GM12878 (cell line): ENCODE measurements around the gene SPTBN1. TPM values are rescaled to one million over a fixed set of nuclear protein-coding genes. Genes with fewer than 3 reads are reported as not detected.

ENCODE experiments used
- ATAC-seq: fragments of 200-7000 bp; cut with Tn5 transposase; 3 replicates; pipeline ENCODE4 v1.9.1; 2020; ENCODE audit warnings: mild to moderate bottlenecking, moderate library complexity
- BruUV-seq: library from RNA; stranded (reverse); fragments of 400-500 nt; replicated peaks from 2 replicates; lab custom pipeline; 2021; lab: Mats Ljungman, UMichigan
- CTCF ChIA-PET: fragments of 300-600 bp; sonication (Branson Sonifier 250); formaldehyde crosslinking; extraction: SDS; loops from one replicate; lab custom pipeline; 2021; ENCODE audit warnings: inconsistent platforms; lab: Yijun Ruan, JAX
- POLR2A ChIA-PET: fragments of 350-600 bp; formaldehyde crosslinking; extraction: SDS; loops from one replicate; lab custom pipeline; 2021; ENCODE audit warnings: inconsistent platforms; lab: Charles Lee
- RAD21 ChIA-PET: fragments of 300-600 bp; sonication (Branson Sonifier 250); formaldehyde crosslinking; loops from one replicate; lab custom pipeline; 2023; ENCODE audit warnings: antibody characterized with exemption; ENCODE audit not compliant: unreplicated experiment; lab: Charles Lee
- SMC1A ChIA-PET: fragments of 300-600 bp; sonication (Branson Sonifier 250); formaldehyde crosslinking; loops from one replicate; lab custom pipeline; 2023; ENCODE audit not compliant: unreplicated experiment, uncharacterized antibody; lab: Charles Lee
- DNase-seq: peaks from one replicate; pipeline ENCODE4 v3.0.0-alpha.2; 2011; ENCODE audit warnings: low read depth, low spot score
- FAIRE-seq: peaks from 3 replicates; lab custom pipeline; 2011; peaks lifted over from hg19 to GRCh38; lab: Jason Lieb, UNC
- H2AFZ ChIP-seq: 2 replicates; pipeline ENCODE4 v1.6.0; 2011; ENCODE audit warnings: low read depth, low read length, control low read depth; ENCODE audit not compliant: control insufficient read depth
- H3K27ac ChIP-seq: 2 replicates; pipeline ENCODE4 v1.5.1; 2011; ENCODE audit warnings: control low read depth; ENCODE audit not compliant: control insufficient read depth, insufficient read depth
- H3K27me3 ChIP-seq, 2 experiments: replicated peaks in 1 of 2; 2 replicates each; pipeline versions ENCODE4 v1.6.0 to v1.6.1; 2011; ENCODE audit warnings: low read length in 1 of 2; ENCODE audit not compliant: control insufficient read depth in 2 of 2, insufficient read depth in 2 of 2
- H3K36me3 ChIP-seq, 2 experiments: 2 replicates each; pipeline ENCODE4 v1.5.1; 2011; ENCODE audit warnings: low read length in 1 of 2; ENCODE audit not compliant: control insufficient read depth in 2 of 2, insufficient read depth in 2 of 2
- H3K4me1 ChIP-seq: 2 replicates; pipeline ENCODE4 v1.6.1; 2011; ENCODE audit warnings: mild to moderate bottlenecking, low read length, moderate library complexity, mixed read lengths; ENCODE audit not compliant: control insufficient read depth, insufficient read depth
- H3K4me2 ChIP-seq: 2 replicates; pipeline ENCODE4 v1.6.0; 2011; ENCODE audit warnings: control low read depth; ENCODE audit not compliant: control insufficient read depth, insufficient read depth
- H3K4me3 ChIP-seq: fragments of 200-600 bp; sonication (generic); 2 replicates; pipeline ENCODE4 v1.5.1; 2016
- H3K79me2 ChIP-seq: 2 replicates; pipeline ENCODE4 v1.6.0; 2011; ENCODE audit warnings: low read length; ENCODE audit not compliant: control insufficient read depth, insufficient read depth
- H3K9ac ChIP-seq: 2 replicates; pipeline ENCODE4 v1.8.0; 2011; ENCODE audit warnings: low read length, control low read depth, mixed read lengths; ENCODE audit not compliant: control insufficient read depth, insufficient read depth
- H3K9me3 ChIP-seq: replicated peaks from 3 replicates; pipeline ENCODE4 v1.5.1; 2011; ENCODE audit warnings: mild to moderate bottlenecking, low read length; ENCODE audit not compliant: control insufficient read depth, insufficient read depth
- H4K20me1 ChIP-seq: 2 replicates; pipeline ENCODE4 v1.6.0; 2011; ENCODE audit not compliant: control insufficient read depth, insufficient read depth
- CREB1 ChIP-seq: IDR thresholded peaks from 2 replicates; pipeline ENCODE4 v1.6.1; 2012; ENCODE audit warnings: low read depth, mild to moderate bottlenecking, inconsistent platforms
- MTA2 ChIP-seq: fragments of 450-650 bp; IDR thresholded peaks from 2 replicates; pipeline ENCODE4 v1.6.1; 2016; ENCODE audit warnings: low read depth, mild to moderate bottlenecking, moderate library complexity
- NFIC ChIP-seq: IDR thresholded peaks from 2 replicates; pipeline ENCODE4 v1.6.1; 2012; ENCODE audit warnings: low read depth, mild to moderate bottlenecking, inconsistent platforms, low read length, moderate library complexity
- NR2F1 ChIP-seq: fragments of 450-650 bp; conservative IDR thresholded peaks from 2 replicates; pipeline ENCODE4 v1.6.1; 2017; ENCODE audit warnings: mild to moderate bottlenecking
- PML ChIP-seq: IDR thresholded peaks from 2 replicates; pipeline ENCODE4 v1.6.1; 2012; ENCODE audit warnings: low read length, inconsistent platforms
- RUNX3 ChIP-seq: IDR thresholded peaks from 2 replicates; pipeline ENCODE4 v1.6.1; 2012; ENCODE audit warnings: low read length, inconsistent platforms
- SREBF2 ChIP-seq: IDR thresholded peaks from 2 replicates; pipeline ENCODE4 v1.6.1; 2012; ENCODE audit warnings: mild to moderate bottlenecking, low read length
- YY1 ChIP-seq: IDR thresholded peaks from 2 replicates; pipeline ENCODE4 v1.6.1; 2011; ENCODE audit warnings: low read depth, mild to moderate bottlenecking, low read length
- ZNF207 ChIP-seq: fragments of 450-650 bp; IDR thresholded peaks from 2 replicates; pipeline ENCODE4 v1.6.1; 2014; ENCODE audit warnings: antibody characterized with exemption, mild to moderate bottlenecking, borderline replicate concordance
- WGBS: methylation state at CpG from one replicate; pipeline ENCODE4 v1.1.6; 2016; ENCODE audit warnings: low lambda C conversion rate; ENCODE audit not compliant: insufficient replicate concordance, insufficient coverage; ENCODE audit errors: missing lambda C conversion rate; 5-methylcytosine and 5-hydroxymethylcytosine counted together
- in situ Hi-C: fragments of 300-500 bp; cut with MboI; formaldehyde crosslinking; loops from 9 replicates; pipeline ENCODE4 v1.14.3; 2018; ENCODE audit warnings: mixed read lengths
- intact Hi-C: fragments of 100-400 bp; cut with micrococcal nuclease; formaldehyde crosslinking; loops from one replicate; pipeline ENCODE4 v1.14.2; 2022; ENCODE audit not compliant: unreplicated experiment
- polyA plus RNA-seq, 11 experiments: library from polyadenylated mRNA; depleted of rRNA in 4 of 11; unstranded in 6 of 11; stranded (reverse) in 5 of 11; fragments of >200 nt; fragmentation: Nextera tagmentation in 4 of 11; fragmentation: Illumina TruSeq in 1 of 11; extraction: Ambion mirVana in 4 of 11; extraction: Trizol in 1 of 11; gene quantifications; 1 replicate in 1 of 11; 2 replicates in 10 of 11; pipeline versions ENCODE4 v1.2.1 to v1.2.3, GENCODE V29; 2011 to 2016; ENCODE audit warnings: inconsistent platforms in 2 of 11, missing spikeins in 2 of 11, low read depth in 1 of 11
- total RNA-seq, 4 experiments: library from RNA; depleted of rRNA in 3 of 4; stranded (reverse); fragments of >200 nt in 3 of 4; fragmentation: Illumina TruSeq in 1 of 4; extraction: Trizol in 1 of 4; gene quantifications; 2 replicates each; pipeline versions ENCODE4 v1.2.1 to v1.2.3, GENCODE V29; 2013 to 2021
- TF ChIP-seq, protein P1 (sequence below): fragments of 450-650 bp; IDR thresholded peaks from 2 replicates; pipeline ENCODE4 v1.6.1; 2018; ENCODE audit warnings: mild to moderate bottlenecking, low read depth, moderate library complexity; ENCODE audit not compliant: partially characterized antibody
- TF ChIP-seq, protein P2 (sequence below): fragments of 150-350 bp; IDR thresholded peaks from 2 replicates; pipeline ENCODE4 v1.6.1; 2016; ENCODE audit warnings: low read depth, low read length

Gene SPTBN1
- total and polyA plus RNA-seq, 10 of the 15 experiments (the other 5 are each of a cell fraction or from before 2014, with no cell fraction given) = 20.6 to 154 (median 76.7) TPM

DNA sequence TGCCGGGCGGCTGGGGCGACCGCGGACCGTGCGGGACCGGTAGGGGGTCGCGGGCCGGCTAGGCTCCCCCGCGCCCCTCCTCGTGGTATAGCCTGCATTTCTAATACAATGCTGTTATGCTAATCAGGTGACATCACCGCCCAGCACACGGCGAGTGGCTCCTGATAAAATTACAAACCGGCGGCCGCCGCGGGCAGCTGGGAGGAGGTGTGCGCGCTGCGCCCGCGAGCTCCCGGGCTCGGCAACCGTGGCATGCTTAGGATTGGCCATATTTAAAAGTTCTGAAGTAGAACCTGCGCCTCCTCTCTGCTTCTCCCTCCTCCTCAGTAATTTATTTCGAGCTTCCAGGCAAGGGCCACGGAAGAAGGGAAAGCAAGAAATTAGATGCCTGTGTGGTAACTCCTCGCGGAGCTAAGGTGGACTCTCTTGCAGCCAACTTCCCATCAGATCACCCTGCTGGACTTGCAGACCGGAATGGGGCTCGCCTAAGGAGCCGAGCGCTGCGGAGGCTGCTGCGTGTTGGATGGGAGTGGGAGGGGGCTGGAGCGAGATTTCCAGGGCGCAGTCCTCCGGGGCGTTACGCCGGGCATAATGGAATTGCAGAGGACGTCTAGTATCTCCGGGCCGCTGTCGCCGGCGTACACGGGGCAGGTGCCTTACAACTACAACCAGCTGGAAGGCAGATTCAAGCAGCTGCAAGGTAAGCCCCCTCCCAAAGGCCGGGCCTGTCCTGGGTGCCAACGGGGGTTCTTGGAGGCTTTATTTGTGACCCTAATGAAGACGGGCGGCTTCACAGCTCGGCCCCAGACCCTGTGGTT lies 102.3 kb downstream of the SPTBN1 start (continued):
- TF ChIP-seq YY1 (peak; percentile 50; the same call in 1 of the 2 replicates), RUNX3 (no peak; the same call in 1 of the 2 replicates), ZNF207 (0 out of 2 replicates have a peak, but pooled peaks have one; percentile 27), NR2F1 (0 out of 2 replicates have a peak, but pooled peaks have one; percentile 63)
- TF ChIP-seq, protein P1, sequence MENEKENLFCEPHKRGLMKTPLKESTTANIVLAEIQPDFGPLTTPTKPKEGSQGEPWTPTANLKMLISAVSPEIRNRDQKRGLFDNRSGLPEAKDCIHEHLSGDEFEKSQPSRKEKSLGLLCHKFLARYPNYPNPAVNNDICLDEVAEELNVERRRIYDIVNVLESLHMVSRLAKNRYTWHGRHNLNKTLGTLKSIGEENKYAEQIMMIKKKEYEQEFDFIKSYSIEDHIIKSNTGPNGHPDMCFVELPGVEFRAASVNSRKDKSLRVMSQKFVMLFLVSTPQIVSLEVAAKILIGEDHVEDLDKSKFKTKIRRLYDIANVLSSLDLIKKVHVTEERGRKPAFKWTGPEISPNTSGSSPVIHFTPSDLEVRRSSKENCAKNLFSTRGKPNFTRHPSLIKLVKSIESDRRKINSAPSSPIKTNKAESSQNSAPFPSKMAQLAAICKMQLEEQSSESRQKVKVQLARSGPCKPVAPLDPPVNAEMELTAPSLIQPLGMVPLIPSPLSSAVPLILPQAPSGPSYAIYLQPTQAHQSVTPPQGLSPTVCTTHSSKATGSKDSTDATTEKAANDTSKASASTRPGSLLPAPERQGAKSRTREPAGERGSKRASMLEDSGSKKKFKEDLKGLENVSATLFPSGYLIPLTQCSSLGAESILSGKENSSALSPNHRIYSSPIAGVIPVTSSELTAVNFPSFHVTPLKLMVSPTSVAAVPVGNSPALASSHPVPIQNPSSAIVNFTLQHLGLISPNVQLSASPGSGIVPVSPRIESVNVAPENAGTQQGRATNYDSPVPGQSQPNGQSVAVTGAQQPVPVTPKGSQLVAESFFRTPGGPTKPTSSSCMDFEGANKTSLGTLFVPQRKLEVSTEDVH = no peak

DNA sequence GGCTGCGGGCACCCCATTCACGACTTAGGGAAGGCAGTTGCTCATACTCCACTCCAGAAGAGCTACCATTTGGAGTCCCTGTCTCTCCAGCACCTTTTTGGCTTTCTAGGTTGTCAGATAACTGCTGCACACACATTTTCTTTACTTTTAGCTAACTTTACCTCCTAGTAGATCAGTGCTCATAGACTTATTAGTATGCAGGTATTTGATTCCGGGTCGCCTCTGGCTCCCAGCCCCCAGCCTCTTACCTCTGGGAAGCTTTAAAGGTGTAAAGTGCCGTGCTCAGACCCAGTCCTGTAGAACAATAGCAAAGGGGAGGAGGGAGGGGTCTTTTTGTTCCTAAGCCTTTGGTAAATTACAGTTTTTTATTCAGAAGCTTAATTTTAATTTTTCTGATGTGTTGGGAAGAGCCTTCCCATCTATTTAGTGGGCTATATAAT lies 102.9 kb downstream of the SPTBN1 start:
- Histone ChIP-seq H3K9ac (peak overlapping the region; percentile 85), H2AFZ (no peak overlapping the region), H3K4me3 (peak overlapping the region; percentile 99), H3K27ac (peak overlapping the region; percentile 96), H3K4me2 (peak overlapping the region; percentile 91), H3K4me1 (peaks cover 17% of the 10 kb centered on the region), H3K79me2 (peaks cover 63% of the 10 kb centered on the region), H3K27me3 (no peaks in the 10 kb centered on the region), H3K9me3 (no peaks in the 10 kb centered on the region), H3K36me3 (no peaks in the 10 kb centered on the region; a peak in 1 of 4 replicates), H4K20me1 (no peaks in the 10 kb centered on the region)
- POLR2A ChIA-PET = interaction anchor here (0.8 to 14.4 kb wide), 16 partner anchors 10 to 591 kb away, joined by 3 to 504 read pairs (median 6); no protein-coding TSS in a partner anchor
- TF ChIP-seq, protein P2, sequence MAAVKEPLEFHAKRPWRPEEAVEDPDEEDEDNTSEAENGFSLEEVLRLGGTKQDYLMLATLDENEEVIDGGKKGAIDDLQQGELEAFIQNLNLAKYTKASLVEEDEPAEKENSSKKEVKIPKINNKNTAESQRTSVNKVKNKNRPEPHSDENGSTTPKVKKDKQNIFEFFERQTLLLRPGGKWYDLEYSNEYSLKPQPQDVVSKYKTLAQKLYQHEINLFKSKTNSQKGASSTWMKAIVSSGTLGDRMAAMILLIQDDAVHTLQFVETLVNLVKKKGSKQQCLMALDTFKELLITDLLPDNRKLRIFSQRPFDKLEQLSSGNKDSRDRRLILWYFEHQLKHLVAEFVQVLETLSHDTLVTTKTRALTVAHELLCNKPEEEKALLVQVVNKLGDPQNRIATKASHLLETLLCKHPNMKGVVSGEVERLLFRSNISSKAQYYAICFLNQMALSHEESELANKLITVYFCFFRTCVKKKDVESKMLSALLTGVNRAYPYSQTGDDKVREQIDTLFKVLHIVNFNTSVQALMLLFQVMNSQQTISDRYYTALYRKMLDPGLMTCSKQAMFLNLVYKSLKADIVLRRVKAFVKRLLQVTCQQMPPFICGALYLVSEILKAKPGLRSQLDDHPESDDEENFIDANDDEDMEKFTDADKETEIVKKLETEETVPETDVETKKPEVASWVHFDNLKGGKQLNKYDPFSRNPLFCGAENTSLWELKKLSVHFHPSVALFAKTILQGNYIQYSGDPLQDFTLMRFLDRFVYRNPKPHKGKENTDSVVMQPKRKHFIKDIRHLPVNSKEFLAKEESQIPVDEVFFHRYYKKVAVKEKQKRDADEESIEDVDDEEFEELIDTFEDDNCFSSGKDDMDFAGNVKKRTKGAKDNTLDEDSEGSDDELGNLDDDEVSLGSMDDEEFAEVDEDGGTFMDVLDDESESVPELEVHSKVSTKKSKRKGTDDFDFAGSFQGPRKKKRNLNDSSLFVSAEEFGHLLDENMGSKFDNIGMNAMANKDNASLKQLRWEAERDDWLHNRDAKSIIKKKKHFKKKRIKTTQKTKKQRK = no peak
- TF ChIP-seq PML = no peak
- TF ChIP-seq MTA2 = 0 out of 2 replicates have a peak, but pooled peaks have one; percentile 7
- peak; percentile 21; the same call in 1 of the 2 replicates for TF ChIP-seq NFIC
- TF ChIP-seq CREB1 = peak; percentile 20; the same call in 1 of the 2 replicates
- no peak for TF ChIP-seq SREBF2
- no TSS peak for BruUV-seq
- FAIRE-seq = no peak
- RAD21 ChIA-PET = interaction anchor here (0.6 to 10.8 kb wide), 20 partner anchors 9 to 145 kb away, joined by 3 to 195 read pairs (median 4); no protein-coding TSS in a partner anchor
- CTCF ChIA-PET = interaction anchor here (0.9 to 7.0 kb wide), 15 partner anchors 8 to 491 kb away, joined by 3 to 79 read pairs (median 6); partner anchors contain the start of gene RTN4
- ATAC-seq = peak; percentile 8
- in situ Hi-C loops (no loop called here), intact Hi-C loops (no loop called here)
- SMC1A ChIA-PET = interaction anchor here (0.7 to 21.8 kb wide), 22 partner anchors 8 to 148 kb away, joined by 3 to 569 read pairs (median 6); no protein-coding TSS in a partner anchor
- DNase-seq = no peak
- WGBS = 0% methylated on average over 5 of the region's 5 CpGs
